Prostate gland (tissue), 2 donors: ENCODE measurements around the gene PAK1.

ENCODE experiments used
- CTCF ChIP-seq, 4 experiments: fragments of 200-600 bp in 2 of 4; fragments of 450-650 bp in 2 of 4; sonication (generic) in 2 of 4; IDR thresholded peaks; 1 replicate in 3 of 4; 2 replicates in 1 of 4; pipeline ENCODE4 v1.5.1; 2016 to 2019; ENCODE audit warnings: antibody characterized with exemption in 4 of 4, mild to moderate bottlenecking in 2 of 4, moderate library complexity in 2 of 4
- POLR2A ChIP-seq: fragments of 450-650 bp; IDR thresholded peaks from one replicate; pipeline ENCODE4 v1.6.1; 2016; ENCODE audit warnings: antibody characterized with exemption, mild to moderate bottlenecking
- POLR2AphosphoS5 ChIP-seq: sonication (generic); formaldehyde crosslinking; IDR thresholded peaks from one replicate; pipeline ENCODE4 v1.6.1; 2017; ENCODE audit warnings: antibody characterized with exemption

- TF ChIP-seq CTCF (IDR thresholded peaks at IDR 0.05) = no peak
- no peak for TF ChIP-seq POLR2AphosphoS5
- no peak for TF ChIP-seq POLR2A
Measured at GRCh38 chr11:77495526-77495925, 21.6 kb upstream of the PAK1 start.
